HCT116 (cell line): ENCODE measurements around the gene KLHDC7A. TPM values are rescaled to one million over a fixed set of nuclear protein-coding genes. Genes with fewer than 3 reads are reported as not detected.

Source experiments
- ATAC-seq: fragments of 200-7000 bp; cut with Tn5 transposase; 2 replicates; pipeline ENCODE4 v1.9.1; 2020; ENCODE audit warnings: mild to moderate bottlenecking, moderate library complexity
- BruUV-seq: library from RNA; stranded (reverse); fragments of 400-500 nt; replicated peaks from 2 replicates; lab custom pipeline; 2021; lab: Mats Ljungman, UMichigan
- CTCF ChIA-PET: fragments of 300-600 bp; sonication (Branson Sonifier 250); formaldehyde crosslinking; loops from one replicate; lab custom pipeline; 2021; ENCODE audit warnings: antibody characterized with exemption; lab: Charles Lee
- POLR2A ChIA-PET: fragments of 300-600, 350-600 bp; sonication (Branson Sonifier 250); formaldehyde crosslinking; loops from one replicate; lab custom pipeline; 2021; ENCODE audit warnings: antibody characterized with exemption; lab: Charles Lee
- RAD21 ChIA-PET, 2 experiments: fragments of 300-600 bp; sonication (Branson Sonifier 250); formaldehyde crosslinking; loops; one replicate each; lab custom pipeline; 2023; ENCODE audit warnings: low total read pairs in 2 of 2; ENCODE audit not compliant: uncharacterized antibody in 2 of 2, unreplicated experiment in 2 of 2, low non-redundant PET in 1 of 2; lab: Charles Lee
- DNase-seq: peaks from one replicate; pipeline ENCODE4 v3.0.0-alpha.2; 2010; ENCODE audit warnings: low read depth, low spot score
- H2AFZ ChIP-seq: fragments of 200-600 bp; shearing (Covaris generic), sonication (generic); 2 replicates; pipeline ENCODE4 v1.6.1; 2017; ENCODE audit warnings: low read depth, mixed run types, mixed read lengths, antibody characterized with exemption, low read length; ENCODE audit not compliant: poor library complexity, severe bottlenecking
- H3K27ac ChIP-seq: 2 replicates; pipeline ENCODE4 v1.5.1; 2012; ENCODE audit warnings: low read depth, low read length
- H3K27me3 ChIP-seq: fragments of 200-600 bp; sonication (generic); 2 replicates; pipeline ENCODE4 v1.6.1; 2016; ENCODE audit warnings: mixed run types, low read length, mixed read lengths; ENCODE audit not compliant: insufficient read depth
- H3K36me3 ChIP-seq, 2 experiments: fragments of 200-500 bp in 1 of 2; fragments of 200-600 bp in 1 of 2; sonication (Bioruptor generic) in 1 of 2; sonication (generic) in 1 of 2; 2 replicates each; pipeline versions ENCODE4 v1.5.1 to v1.6.1; 2014 to 2016; ENCODE audit warnings: low read length in 2 of 2, inconsistent platforms in 1 of 2, mixed read lengths in 1 of 2, mixed run types in 1 of 2; ENCODE audit not compliant: insufficient read depth in 2 of 2, control insufficient read depth in 1 of 2
- H3K4me1 ChIP-seq, 2 experiments: fragments of 200-600 bp in 1 of 2; sonication (generic) in 1 of 2; 2 replicates each; pipeline versions ENCODE4 v1.5.1 to v1.6.1; 2012 to 2017; ENCODE audit warnings: low read length in 2 of 2, inconsistent platforms in 1 of 2, mild to moderate bottlenecking in 1 of 2, mixed read lengths in 1 of 2, mixed run types in 1 of 2, moderate library complexity in 1 of 2; ENCODE audit not compliant: insufficient read depth in 2 of 2, control insufficient read depth in 1 of 2
- H3K4me2 ChIP-seq: fragments of 200-600 bp; sonication (generic); 2 replicates; pipeline ENCODE4 v1.6.1; 2017; ENCODE audit warnings: mixed run types, low read length, mixed read lengths
- H3K4me3 ChIP-seq, 2 experiments: fragments of 200-600 bp in 1 of 2; sonication (generic) in 1 of 2; replicated peaks in 1 of 2; 2 replicates each; pipeline ENCODE4 v1.5.1; 2011 to 2016; ENCODE audit warnings: low read length in 2 of 2, control low read depth in 1 of 2, low read depth in 1 of 2, mild to moderate bottlenecking in 1 of 2, mixed read lengths in 1 of 2, mixed run types in 1 of 2
- H3K79me2 ChIP-seq: fragments of 200-600 bp; sonication (generic); 2 replicates; pipeline ENCODE4 v1.6.1; 2017; ENCODE audit warnings: mild to moderate bottlenecking, mixed run types, low read length, moderate library complexity, mixed read lengths; ENCODE audit not compliant: insufficient read depth
- H3K9ac ChIP-seq: fragments of 200-600 bp; sonication (generic); 2 replicates; pipeline ENCODE4 v1.6.1; 2016; ENCODE audit warnings: low read length, mixed read lengths
- H3K9me2 ChIP-seq: fragments of 200-600 bp; sonication (generic), shearing (Covaris generic); 2 replicates; pipeline ENCODE4 v1.6.1; 2017; ENCODE audit warnings: mixed run types, mild to moderate bottlenecking, moderate library complexity; ENCODE audit not compliant: insufficient read depth
- H3K9me3 ChIP-seq, 2 experiments: fragments of 200-500 bp in 1 of 2; fragments of 200-600 bp in 1 of 2; sonication (Bioruptor generic) in 1 of 2; sonication (generic) in 1 of 2; 2 replicates each; pipeline ENCODE4 v1.6.1; 2014 to 2017; ENCODE audit warnings: low read length in 2 of 2, mixed read lengths in 2 of 2, inconsistent platforms in 1 of 2, low read depth in 1 of 2, mild to moderate bottlenecking in 1 of 2, mixed run types in 1 of 2, moderate library complexity in 1 of 2; ENCODE audit not compliant: control insufficient read depth in 1 of 2, insufficient read depth in 1 of 2
- H4K20me1 ChIP-seq: fragments of 200-600 bp; sonication (generic), shearing (Covaris generic); 2 replicates; pipeline ENCODE4 v1.6.1; 2017; ENCODE audit warnings: mixed run types, mild to moderate bottlenecking, moderate library complexity; ENCODE audit not compliant: insufficient read depth
- ATF3 ChIP-seq: IDR thresholded peaks from 2 replicates; pipeline ENCODE4 v1.6.1; 2012
- CBX3 ChIP-seq: IDR thresholded peaks from 2 replicates; pipeline ENCODE4 v1.6.1; 2012; ENCODE audit warnings: low read depth
- CEBPB ChIP-seq: IDR thresholded peaks from 2 replicates; pipeline ENCODE4 v1.6.1; 2012; ENCODE audit warnings: low read depth
- CTCF ChIP-seq, 3 experiments: fragments of 200-600 bp in 1 of 3; sonication (generic) in 1 of 3; IDR thresholded peaks in 2 of 3; conservative IDR thresholded peaks in 1 of 3; 2 replicates each; pipeline ENCODE4 v1.5.1; 2012 to 2017; ENCODE audit warnings: low read depth in 2 of 3, low read length in 2 of 3, antibody characterized with exemption in 1 of 3, borderline replicate concordance in 1 of 3, control low read depth in 1 of 3, mild to moderate bottlenecking in 1 of 3, mixed read lengths in 1 of 3, mixed run types in 1 of 3, moderate library complexity in 1 of 3; ENCODE audit not compliant: insufficient read depth in 1 of 3
- EGR1 ChIP-seq: IDR thresholded peaks from 2 replicates; pipeline ENCODE4 v1.6.1; 2012; ENCODE audit warnings: low read depth
- ELF1 ChIP-seq: IDR thresholded peaks from 2 replicates; pipeline ENCODE4 v1.6.1; 2012; ENCODE audit warnings: low read depth, borderline replicate concordance
- EZH2 ChIP-seq: fragments of 200-600 bp; sonication (generic); IDR thresholded peaks from 2 replicates; pipeline ENCODE4 v1.6.1; 2017; ENCODE audit warnings: antibody characterized with exemption, mixed run types
- EZH2phosphoT487 ChIP-seq: fragments of 200-600 bp; IDR thresholded peaks from 2 replicates; pipeline ENCODE4 v1.6.1; 2018; ENCODE audit warnings: antibody characterized with exemption, borderline replicate concordance
- FOSL1 ChIP-seq: IDR thresholded peaks from 2 replicates; pipeline ENCODE4 v1.6.1; 2012; ENCODE audit warnings: low read depth
- MAX ChIP-seq: IDR thresholded peaks from 2 replicates; pipeline ENCODE4 v1.6.1; 2012
- POLR2A ChIP-seq: IDR thresholded peaks from 2 replicates; pipeline ENCODE4 v1.7.0; 2011; ENCODE audit warnings: borderline replicate concordance; ENCODE audit not compliant: insufficient read depth, insufficient read length; ENCODE audit errors: extremely low read depth
- POLR2AphosphoS5 ChIP-seq: IDR thresholded peaks from 2 replicates; pipeline ENCODE4 v1.6.1; 2011; ENCODE audit warnings: mild to moderate bottlenecking, low read depth, low read length, moderate library complexity
- RAD21 ChIP-seq: IDR thresholded peaks from 2 replicates; pipeline ENCODE4 v1.6.1; 2012; ENCODE audit warnings: low read depth, mild to moderate bottlenecking
- REST ChIP-seq: IDR thresholded peaks from 2 replicates; pipeline ENCODE4 v1.6.1; 2012; ENCODE audit warnings: low read depth
- SP1 ChIP-seq: IDR thresholded peaks from 2 replicates; pipeline ENCODE4 v1.6.1; 2012; ENCODE audit warnings: low read depth
- SRF ChIP-seq: IDR thresholded peaks from 2 replicates; pipeline ENCODE4 v1.6.1; 2012; ENCODE audit warnings: low read depth
- TCF7L2 ChIP-seq: IDR thresholded peaks from 2 replicates; pipeline ENCODE4 v1.7.0; 2011; ENCODE audit warnings: borderline replicate concordance, inconsistent platforms; ENCODE audit not compliant: insufficient read depth, insufficient read length; ENCODE audit errors: extremely low read depth
- YY1 ChIP-seq: IDR thresholded peaks from 2 replicates; pipeline ENCODE4 v1.6.1; 2011; ENCODE audit warnings: low read length, low read depth, moderate library complexity, mild to moderate bottlenecking; ENCODE audit not compliant: insufficient replicate concordance; ENCODE audit errors: extremely low read depth
- ZBTB33 ChIP-seq: IDR thresholded peaks from 2 replicates; pipeline ENCODE4 v1.6.1; 2011; ENCODE audit warnings: mild to moderate bottlenecking, low read length, moderate library complexity; ENCODE audit not compliant: insufficient replicate concordance; ENCODE audit errors: extremely low read depth
- ZFX ChIP-seq: fragments of 450-650 bp; IDR thresholded peaks from 2 replicates; pipeline ENCODE4 v1.6.1; 2017
- intact Hi-C: fragments of 100-400 bp; cut with micrococcal nuclease; formaldehyde crosslinking; loops from 2 replicates; pipeline ENCODE4 v1.10.0; 2022
- total RNA-seq: library from RNA; stranded (reverse); gene quantifications from one replicate; pipeline ENCODE4 v1.2.1, GENCODE V29; 2021; ENCODE audit not compliant: unreplicated experiment

Gene KLHDC7A
- total RNA-seq, 1 experiment from 2014 or later, result 0.30 TPM

GRCh38 chr1:18527921-18528320 lies 47.2 kb downstream of the KLHDC7A start:
- no peak for DNase-seq
- H3K4me3 ChIP-seq, result no peak overlapping the region
- H2AFZ ChIP-seq, result no peak overlapping the region
- CTCF ChIA-PET, result interaction anchor here (1.2 kb wide), 1 partner anchor 28 kb away, joined by 3 read pairs; no protein-coding TSS in a partner anchor
- H3K9ac ChIP-seq, result no peak overlapping the region
- H3K27me3 ChIP-seq, result peaks cover 12% of the 10 kb centered on the region; the same call in 1 of the 2 replicates
- no TSS peak for BruUV-seq
- no peak overlapping the region for H3K27ac ChIP-seq
- H3K9me2 ChIP-seq, result no peaks in the 10 kb centered on the region
- H3K4me2 ChIP-seq, result no peak overlapping the region
- intact Hi-C loops, result no loop called here
- no peaks in the 10 kb centered on the region for H3K79me2 ChIP-seq
- no peaks in the 10 kb centered on the region for H3K9me3 ChIP-seq
- POLR2A ChIA-PET, result no interaction called here
- no peak for ATAC-seq
- RAD21 ChIA-PET, result no interaction called here
- no peak for TF ChIP-seq POLR2A
- TF ChIP-seq CTCF (IDR thresholded peaks at IDR 0.05 in 2 of 3, conservative IDR thresholded peaks at IDR 0.05 in 1 of 3; ENCODE audit: borderline replicate concordance in 1 of 3, insufficient read depth in 1 of 3, low read depth in 2 of 3, low read length in 2 of 3), result no peak
- no peak for TF ChIP-seq EGR1
- TF ChIP-seq SP1, result no peak
- TF ChIP-seq CEBPB, result no peak
- TF ChIP-seq ZBTB33, result no peak
- no peak for TF ChIP-seq SRF
- TF ChIP-seq EZH2, result no peak
- no peak for TF ChIP-seq TCF7L2
- no peak for TF ChIP-seq ELF1
- no peak for TF ChIP-seq YY1
- TF ChIP-seq CBX3, result no peak
- TF ChIP-seq REST, result no peak
- TF ChIP-seq ZFX, result no peak
- TF ChIP-seq FOSL1, result no peak
- TF ChIP-seq RAD21, result no peak
- no peak for TF ChIP-seq MAX
- TF ChIP-seq EZH2phosphoT487, result no peak
- TF ChIP-seq ATF3, result no peak
- no peak for TF ChIP-seq POLR2AphosphoS5
- TF ChIP-seq, all 23 proteins: peak for 0
- H3K36me3 ChIP-seq, result no peaks in the 10 kb centered on the region
- peaks cover 4 to 7% of the 10 kb centered on the region in 2 experiments; a peak in 3 of 4 replicates for H3K4me1 ChIP-seq
- no peaks in the 10 kb centered on the region for H4K20me1 ChIP-seq
